HG03095 (cell line): Measurements from ENCODE around the gene TBC1D16.

Experiments used
- ATAC-seq: cut with Tn5 transposase; IDR thresholded peaks from one replicate; pipeline ENCODE4 v1.9.1; 2021; ENCODE audit warnings: moderate library complexity; ENCODE audit not compliant: unreplicated experiment

Gene TBC1D16

GRCh38 chr17:79930877-79931816 is 104.5 kb downstream of the TBC1D16 start:
- ATAC-seq = no peak

DNA sequence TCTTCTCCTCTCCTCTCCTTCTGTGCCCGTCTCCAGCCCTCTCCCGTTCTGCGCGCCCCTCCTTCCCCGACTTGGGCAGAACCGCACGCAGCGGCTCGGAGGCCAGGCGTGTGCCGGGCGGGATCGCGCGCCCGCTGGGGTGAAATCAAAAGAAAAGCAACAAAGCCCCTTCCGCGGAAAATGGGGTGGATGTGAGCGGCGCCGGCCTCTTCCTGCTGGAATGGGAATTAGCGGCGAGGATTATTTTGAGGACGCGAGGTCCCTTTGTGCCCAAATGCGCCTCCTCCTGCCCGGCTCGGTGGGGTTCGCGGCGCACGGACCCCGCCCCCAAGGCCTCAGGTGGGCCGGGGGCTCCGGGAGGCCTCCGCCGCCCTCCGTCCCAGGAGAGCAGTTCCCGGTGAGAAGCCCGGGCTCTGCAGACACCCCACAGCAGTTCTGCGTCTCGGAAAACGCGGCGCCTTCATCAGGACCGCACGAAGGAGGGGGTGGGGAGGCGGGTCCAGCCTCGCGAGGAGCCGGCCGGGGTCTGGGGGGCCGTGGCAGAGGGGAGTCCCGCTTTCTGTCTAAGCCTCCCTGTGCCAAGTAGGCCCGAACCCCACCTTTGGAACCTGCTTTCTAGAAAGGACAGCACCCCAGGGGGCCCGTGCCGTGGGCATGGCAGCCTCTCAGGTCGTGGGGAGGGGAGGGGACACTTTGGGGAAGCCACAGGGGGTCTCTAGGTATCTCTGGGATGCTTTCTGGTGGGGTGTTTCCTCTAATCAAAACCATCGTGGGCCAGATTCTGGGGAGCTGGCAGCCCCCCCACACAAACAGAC is 105.4 kb downstream of the TBC1D16 start:
- no peak for ATAC-seq

GRCh38 chr17:79929257-79930061 is 106.2 kb downstream of the TBC1D16 start:
- ATAC-seq = no peak

DNA sequence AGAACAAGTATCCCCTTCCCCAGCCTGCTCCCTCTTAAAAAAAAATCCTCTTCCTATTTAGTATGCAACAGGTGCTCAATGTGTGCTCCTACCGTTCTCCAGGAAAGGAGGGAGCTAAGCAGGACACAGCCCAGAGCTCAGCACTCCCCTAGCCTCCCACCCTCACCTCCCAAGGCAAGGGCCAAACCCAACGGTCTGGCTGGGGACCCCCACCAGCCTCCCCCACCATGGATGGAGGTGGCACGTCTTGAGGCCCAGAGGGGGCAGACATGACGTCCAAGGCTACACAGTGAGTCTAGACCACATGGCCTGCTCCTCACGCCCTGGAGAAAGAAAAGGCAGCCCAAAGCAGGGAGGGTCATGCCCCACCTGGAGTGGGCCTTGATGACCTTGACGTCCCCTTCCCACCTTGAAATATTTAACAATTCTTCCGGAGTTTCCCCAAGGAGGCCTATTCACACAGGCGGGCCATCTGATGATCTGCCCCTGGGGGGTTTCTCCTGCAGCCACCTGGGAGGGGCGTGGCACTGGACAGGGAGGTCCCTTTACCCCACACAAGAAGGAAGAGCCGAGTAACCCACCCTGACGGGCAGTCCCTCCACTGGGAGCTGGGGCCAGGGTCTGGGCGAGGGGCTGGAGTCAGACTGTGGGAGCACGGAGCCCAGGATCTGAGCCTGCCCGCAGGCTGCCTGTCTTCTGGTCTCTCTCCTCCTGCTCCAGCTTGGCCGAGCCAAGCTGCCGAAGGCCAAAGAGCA is 107.0 kb downstream of the TBC1D16 start:
- ATAC-seq = no peak

- no peak for ATAC-seq
Measured at GRCh38 chr17:79927688-79928501, 107.8 kb downstream of the TBC1D16 start.

GRCh38 chr17:79927136-79927661 is 108.5 kb downstream of the TBC1D16 start:
- no peak for ATAC-seq

DNA sequence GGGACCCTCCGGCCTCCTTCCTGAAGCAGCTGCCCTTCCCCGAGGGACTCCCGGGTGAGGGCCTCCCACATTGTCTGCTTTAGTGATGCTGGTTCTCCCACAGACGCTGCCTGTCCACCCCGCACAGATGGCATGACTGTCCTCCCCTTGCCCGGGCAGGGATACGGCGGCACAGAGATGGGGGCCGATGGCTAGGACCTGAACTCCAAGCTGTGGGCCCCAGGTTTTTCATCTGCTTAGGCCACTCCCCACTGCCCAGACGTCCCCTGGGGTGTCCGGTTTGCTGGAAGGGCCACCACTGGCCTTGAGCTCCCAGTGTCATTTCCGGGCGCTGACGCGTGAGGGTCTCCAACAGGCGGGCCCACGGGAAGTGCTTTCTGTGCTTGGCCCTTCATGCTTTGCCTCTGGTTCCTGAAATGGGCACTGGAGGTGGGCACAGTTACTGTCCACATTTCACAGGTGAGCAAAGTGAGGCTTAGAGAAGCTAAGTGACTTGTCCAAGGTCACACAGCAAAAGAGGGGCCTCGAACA is 109.0 kb downstream of the TBC1D16 start:
- ATAC-seq = no peak

GRCh38 chr17:79926142-79926604 is 109.5 kb downstream of the TBC1D16 start:
- no peak for ATAC-seq

DNA sequence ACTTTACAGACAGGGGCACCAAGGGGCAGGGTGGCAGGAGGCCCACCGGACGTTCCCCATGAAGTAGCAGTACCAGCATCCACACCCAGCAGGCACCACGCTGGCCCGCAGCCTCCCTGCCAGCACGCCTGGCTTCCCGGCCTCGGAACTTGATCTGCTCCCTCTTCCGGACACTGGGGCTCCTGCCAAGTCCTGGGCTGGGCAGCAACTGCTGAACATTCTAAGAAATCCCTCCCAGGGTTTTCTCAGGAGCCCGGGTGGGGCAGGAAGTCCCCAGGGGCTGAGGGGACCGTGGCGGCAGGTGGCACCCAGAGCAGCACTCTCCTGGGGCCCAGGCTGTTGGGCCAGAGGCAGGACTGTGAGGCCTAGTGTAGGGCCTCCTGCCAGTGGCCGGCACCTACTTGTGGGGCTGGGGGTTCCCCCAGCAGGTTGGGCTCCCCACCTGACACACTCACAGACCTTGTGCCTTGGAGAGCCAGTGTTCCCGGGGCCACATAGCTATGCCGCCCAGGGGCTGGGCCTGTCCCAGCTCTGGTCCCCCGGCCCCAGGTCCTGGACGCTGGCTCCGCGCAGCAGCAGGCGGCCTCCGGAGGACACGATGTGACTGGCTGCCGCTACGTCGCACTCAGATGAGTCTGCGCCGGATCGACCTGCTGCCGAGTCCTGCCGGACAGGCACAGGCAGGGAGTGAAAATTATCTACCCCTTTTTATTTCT is 110.3 kb downstream of the TBC1D16 start:
- no peak for ATAC-seq

DNA sequence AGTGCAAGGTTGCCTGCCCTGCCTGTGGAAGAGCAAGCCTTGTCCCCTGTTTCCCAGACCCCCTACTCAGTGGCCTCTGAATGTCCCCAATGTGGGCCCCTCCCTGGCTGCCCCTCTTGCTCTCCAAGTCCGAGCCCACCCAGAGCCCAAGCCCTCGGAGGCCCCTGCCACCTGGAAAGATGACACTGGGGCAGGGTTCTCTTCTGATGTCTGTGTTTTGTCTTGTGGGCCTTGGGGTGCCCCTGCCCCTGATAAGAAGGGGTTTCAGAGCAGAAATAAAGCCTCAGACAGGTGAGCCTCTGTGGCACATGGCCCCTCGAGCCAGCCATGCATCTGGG is 111.1 kb downstream of the TBC1D16 start:
- no peak for ATAC-seq

DNA sequence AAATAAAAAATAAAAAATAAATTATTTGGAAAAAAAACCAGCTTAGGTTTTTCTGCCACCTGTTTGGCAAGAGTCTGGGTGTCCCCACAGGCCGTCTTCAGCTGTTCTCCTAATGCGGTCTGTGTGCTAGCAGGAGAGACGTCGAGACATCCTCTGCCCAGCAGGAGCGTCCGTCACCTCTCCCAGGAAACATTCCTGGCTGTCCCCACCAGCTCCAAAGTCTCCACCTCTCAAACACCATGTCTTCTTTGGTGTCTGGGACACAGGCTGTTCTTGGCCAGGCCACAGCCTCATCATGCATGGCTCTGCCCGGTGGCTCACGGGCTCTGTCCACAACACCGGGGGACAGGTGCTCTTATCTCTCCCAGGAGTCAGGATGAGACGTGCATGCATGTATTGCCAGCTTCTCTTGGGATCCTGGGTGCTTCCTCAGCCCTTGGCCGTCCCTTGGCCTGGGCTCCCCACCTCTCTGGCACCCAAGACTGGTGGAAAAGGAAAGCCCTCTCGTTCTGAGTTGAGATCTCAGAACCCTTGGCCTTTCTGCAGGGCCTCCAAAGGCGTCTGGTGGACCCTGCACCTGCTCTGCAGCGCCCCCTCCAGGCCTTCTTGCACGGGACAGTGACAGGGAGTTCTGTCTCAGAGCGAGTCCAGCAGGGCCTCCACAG is 111.6 kb downstream of the TBC1D16 start:
- ATAC-seq = no peak

DNA sequence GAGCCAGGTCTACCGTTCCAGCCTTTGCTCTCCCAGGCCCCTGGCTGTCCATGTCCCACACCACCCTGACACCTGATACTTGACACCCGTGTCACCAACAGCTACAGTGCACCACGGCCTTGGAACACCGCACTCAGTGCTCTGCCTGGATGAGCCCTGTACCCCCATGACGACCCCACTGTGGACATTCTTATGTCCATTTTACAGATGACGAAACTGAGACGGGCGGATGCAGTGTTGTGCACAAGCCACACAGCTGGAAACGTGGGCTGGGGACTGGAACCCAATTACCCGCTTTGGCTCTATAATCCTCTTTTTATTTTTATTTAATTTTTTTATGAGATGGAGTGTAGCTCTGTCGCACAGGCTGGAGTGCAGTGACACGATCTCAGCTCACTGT is 112.9 kb downstream of the TBC1D16 start:
- ATAC-seq = no peak

- ATAC-seq = no peak
Measured at GRCh38 chr17:79922116-79922601, 113.5 kb downstream of the TBC1D16 start.

GRCh38 chr17:79921411-79922115 is 114.1 kb downstream of the TBC1D16 start:
- no peak for ATAC-seq

- ATAC-seq = no peak
Measured at GRCh38 chr17:79920751-79921410, 114.8 kb downstream of the TBC1D16 start.

DNA sequence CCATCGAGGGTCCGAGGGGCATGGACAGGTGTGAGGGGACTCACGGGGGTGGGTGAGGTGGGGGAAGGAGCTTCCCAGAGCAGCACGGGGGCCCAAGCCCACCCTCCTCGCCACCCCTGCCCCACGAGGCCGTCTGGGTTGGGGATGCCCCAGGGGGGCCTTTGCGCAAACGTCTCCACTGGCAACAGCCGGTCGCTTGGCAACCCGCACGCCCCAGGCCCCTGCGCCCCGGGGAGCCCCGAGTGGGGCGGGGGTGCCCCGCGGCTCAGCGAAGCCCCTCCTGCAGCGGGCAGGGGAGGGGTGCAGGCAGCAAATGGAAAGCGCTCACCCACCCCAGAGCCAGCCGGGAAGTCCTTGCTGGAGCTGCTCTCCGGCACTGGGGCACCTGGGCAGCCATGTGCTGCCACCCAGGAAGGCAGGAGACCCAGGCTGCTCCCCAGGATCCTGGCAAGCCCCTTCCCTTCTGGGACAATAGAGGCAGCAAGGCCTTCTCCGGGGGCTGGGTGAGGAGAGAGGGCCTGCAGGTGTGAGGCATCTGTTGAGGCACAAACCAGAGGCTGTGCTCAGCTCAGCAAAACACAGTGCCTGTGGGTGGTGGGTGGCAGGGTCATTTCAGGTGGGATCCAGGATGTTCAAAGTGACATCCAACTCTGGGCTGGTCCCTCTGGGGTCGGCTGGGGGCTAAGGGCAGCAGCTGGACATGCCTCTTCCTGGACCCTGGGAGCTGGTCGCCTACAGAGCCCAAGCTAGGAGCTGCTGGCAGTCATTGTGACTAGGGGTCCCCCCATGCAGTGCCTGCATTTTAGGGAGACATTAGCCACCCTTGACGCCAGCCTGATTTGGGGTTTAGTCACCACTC is 115.6 kb downstream of the TBC1D16 start:
- no peak for ATAC-seq
